ENCODE measurements around the gene MBD5.

MBD5 gene

DNA sequence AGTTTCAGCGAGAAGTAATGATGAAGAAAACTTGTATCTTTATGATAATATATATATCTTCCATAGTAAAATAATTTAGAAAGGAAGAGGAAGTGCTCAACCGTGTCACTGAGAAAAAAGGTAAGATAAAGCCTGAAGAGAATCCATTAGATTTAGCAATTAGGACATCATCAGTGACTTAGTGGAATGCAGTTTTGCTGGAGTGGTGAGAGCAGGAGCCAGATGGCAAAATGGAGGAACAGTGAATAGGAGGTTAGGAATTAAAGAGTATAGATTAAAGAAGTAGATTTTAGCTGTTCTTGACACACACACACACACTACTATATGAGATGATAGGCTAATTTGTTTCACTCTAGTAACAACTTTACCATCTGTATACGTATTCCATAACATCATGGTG, 466.5 kb downstream of the MBD5 start:
- Histone ChIP-seq H3K27ac (ENCODE audit: low read length) (no peak overlapping the region), H3K9me3 (ENCODE audit: control insufficient read depth in 2 of 2, low read length in 2 of 2) (no peaks in the 10 kb centered on the region), H3K27me3 (ENCODE audit: control insufficient read depth in 1 of 2, insufficient read depth in 2 of 2, low read length in 2 of 2) (no peaks in the 10 kb centered on the region), H3K4me1 (ENCODE audit: control insufficient read depth, insufficient read depth, low read length) (no peaks in the 10 kb centered on the region), H3K9ac (ENCODE audit: low read length in 2 of 2) (no peak overlapping the region), H3K4me3 (ENCODE audit: low read length in 2 of 2) (no peak overlapping the region), H3K36me3 (ENCODE audit: control insufficient read depth in 2 of 2, insufficient read depth in 2 of 2, low read length in 2 of 2) (peaks cover 18 to 19% of the 10 kb centered on the region in 2 donors)

DNA sequence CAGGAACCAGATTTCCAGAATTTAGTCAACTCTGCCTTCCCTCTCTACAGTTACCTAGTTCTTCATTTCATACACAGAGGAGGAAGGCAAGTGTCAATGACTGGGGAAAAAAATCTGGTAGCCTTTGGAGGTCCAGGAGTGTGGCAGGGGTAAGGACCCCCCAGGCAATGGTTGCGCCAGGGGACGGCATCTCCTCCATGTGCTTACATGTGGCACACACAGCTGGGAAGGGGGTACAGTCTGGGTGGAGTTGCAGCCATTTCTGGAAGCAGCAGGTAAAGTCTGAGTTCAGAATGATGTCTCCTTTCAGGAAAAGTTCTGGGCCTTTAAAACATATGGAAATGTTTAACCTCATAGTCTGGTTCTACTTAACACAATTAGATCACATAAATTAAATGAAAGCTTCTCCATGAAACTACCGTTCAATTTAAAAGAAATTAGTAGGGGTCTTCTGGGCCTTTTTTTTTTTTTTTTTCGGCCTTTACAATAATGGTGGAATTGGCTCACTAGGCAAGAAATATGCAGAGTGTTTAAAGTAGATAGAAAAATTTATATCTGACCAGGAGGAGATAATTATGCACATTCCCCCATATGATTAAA, 470.0 kb downstream of the MBD5 start:
- H3K4me3 ChIP-seq (ENCODE audit: low read length in 2 of 2): no peak overlapping the region
- H3K36me3 ChIP-seq (ENCODE audit: control insufficient read depth in 2 of 2, insufficient read depth in 2 of 2, low read length in 2 of 2): peaks cover 13 to 18% of the 10 kb centered on the region in 2 donors
- no peak overlapping the region for H3K9ac ChIP-seq (ENCODE audit: low read length in 2 of 2)
- no peaks in the 10 kb centered on the region for H3K4me1 ChIP-seq (ENCODE audit: control insufficient read depth, insufficient read depth, low read length)
- H3K9me3 ChIP-seq (ENCODE audit: control insufficient read depth in 2 of 2, low read length in 2 of 2): no peaks in the 10 kb centered on the region
- no peaks in the 10 kb centered on the region for H3K27me3 ChIP-seq (ENCODE audit: control insufficient read depth in 1 of 2, insufficient read depth in 2 of 2, low read length in 2 of 2)
- H3K27ac ChIP-seq (ENCODE audit: low read length): no peak overlapping the region

DNA sequence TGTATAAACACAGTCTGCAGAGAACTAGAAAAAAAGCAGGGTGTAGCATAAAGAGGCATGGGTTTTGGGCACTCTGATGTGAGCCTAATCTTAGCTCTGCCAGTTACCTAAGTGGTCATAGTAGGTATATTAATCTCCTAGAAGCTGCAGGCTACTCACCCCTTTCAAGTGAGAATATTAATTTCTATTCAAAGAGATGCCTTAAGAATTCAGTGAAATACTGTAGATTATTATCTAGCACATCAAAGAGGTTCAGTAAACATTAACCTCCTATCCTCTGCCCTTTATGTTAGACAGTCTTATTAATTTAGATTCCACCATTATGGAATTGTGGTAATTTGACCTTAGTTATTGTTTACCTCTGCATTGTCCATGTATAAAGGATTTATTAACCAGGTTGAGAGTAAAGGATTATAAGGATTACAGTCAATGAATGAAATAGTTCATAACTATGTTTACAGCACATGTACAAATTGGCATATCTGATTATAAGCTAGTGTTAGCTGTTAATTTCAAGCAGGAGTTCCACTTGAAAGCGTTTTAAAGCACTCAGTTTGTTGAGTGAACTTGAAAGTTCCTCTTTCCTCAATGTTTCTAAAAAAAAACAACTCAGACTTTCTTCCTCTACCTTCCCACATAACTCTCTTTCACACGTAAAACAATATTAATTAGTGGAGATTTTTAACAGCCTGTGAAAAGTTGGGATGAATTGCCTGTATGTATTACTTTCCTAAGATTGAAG, 473.1 kb downstream of the MBD5 start:
- Histone ChIP-seq H3K27ac (ENCODE audit: low read length) (no peak overlapping the region), H3K36me3 (ENCODE audit: control insufficient read depth in 2 of 2, insufficient read depth in 2 of 2, low read length in 2 of 2) (peaks cover 12 to 21% of the 10 kb centered on the region in 2 donors), H3K4me1 (ENCODE audit: control insufficient read depth, insufficient read depth, low read length) (no peaks in the 10 kb centered on the region), H3K4me3 (ENCODE audit: low read length in 2 of 2) (no peak overlapping the region), H3K27me3 (ENCODE audit: control insufficient read depth in 1 of 2, insufficient read depth in 2 of 2, low read length in 2 of 2) (no peaks in the 10 kb centered on the region), H3K9ac (ENCODE audit: low read length in 2 of 2) (no peak overlapping the region), H3K9me3 (ENCODE audit: control insufficient read depth in 2 of 2, low read length in 2 of 2) (no peaks in the 10 kb centered on the region)

DNA sequence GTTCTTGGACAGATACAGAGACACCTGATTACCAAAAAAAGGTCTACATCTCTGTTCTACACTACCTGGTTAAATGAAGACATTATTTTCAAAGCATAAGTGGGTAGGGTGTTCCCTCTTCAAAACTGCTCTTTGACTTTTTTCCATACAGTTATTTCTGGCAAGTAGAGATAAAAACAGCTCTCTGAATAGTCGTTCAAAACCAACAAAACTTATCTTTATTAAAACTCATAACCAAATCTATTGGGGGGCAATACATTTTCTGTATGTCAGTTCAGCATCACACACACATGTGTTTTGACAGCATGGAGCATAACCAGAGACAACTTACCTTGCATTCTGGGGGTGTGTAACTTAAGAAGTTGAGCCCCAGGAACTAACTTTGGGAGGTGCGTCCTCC, 474.7 kb downstream of the MBD5 start:
- Histone ChIP-seq H3K27ac (ENCODE audit: low read length) (no peak overlapping the region), H3K4me3 (ENCODE audit: low read length in 2 of 2) (no peak overlapping the region), H3K27me3 (ENCODE audit: control insufficient read depth in 1 of 2, insufficient read depth in 2 of 2, low read length in 2 of 2) (no peaks in the 10 kb centered on the region), H3K9ac (ENCODE audit: low read length in 2 of 2) (no peak overlapping the region), H3K36me3 (ENCODE audit: control insufficient read depth in 2 of 2, insufficient read depth in 2 of 2, low read length in 2 of 2) (peaks cover 3 to 7% of the 10 kb centered on the region in 2 donors), H3K4me1 (ENCODE audit: control insufficient read depth, insufficient read depth, low read length) (no peaks in the 10 kb centered on the region), H3K9me3 (ENCODE audit: control insufficient read depth in 2 of 2, low read length in 2 of 2) (no peaks in the 10 kb centered on the region)

DNA sequence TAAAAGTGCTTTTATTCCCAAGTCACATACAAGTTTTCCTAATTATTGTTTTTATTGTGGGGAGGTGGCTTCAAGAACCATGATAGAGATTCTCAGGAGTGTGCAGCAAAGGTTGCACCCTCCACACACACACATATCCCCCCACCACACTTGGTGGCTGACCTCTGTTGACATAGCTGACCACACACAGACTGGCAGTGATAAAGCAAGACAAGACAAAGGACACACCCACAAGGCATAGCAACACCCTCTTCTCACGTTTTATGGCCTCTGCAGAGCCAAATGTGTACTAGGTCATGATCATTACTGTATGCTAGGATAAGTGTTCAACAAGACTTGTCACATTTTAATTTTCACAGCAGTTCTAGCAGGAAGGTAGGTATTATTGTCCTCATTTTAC, 480.7 kb downstream of the MBD5 start:
- Histone ChIP-seq H3K36me3 (ENCODE audit: control insufficient read depth in 2 of 2, insufficient read depth in 2 of 2, low read length in 2 of 2) (peaks cover 0 to 10% of the 10 kb centered on the region in 2 donors), H3K9me3 (ENCODE audit: control insufficient read depth in 2 of 2, low read length in 2 of 2) (no peaks in the 10 kb centered on the region), H3K27me3 (ENCODE audit: control insufficient read depth in 1 of 2, insufficient read depth in 2 of 2, low read length in 2 of 2) (no peaks in the 10 kb centered on the region), H3K4me1 (ENCODE audit: control insufficient read depth, insufficient read depth, low read length) (no peaks in the 10 kb centered on the region), H3K27ac (ENCODE audit: low read length) (no peak overlapping the region), H3K4me3 (ENCODE audit: low read length in 2 of 2) (no peak overlapping the region), H3K9ac (ENCODE audit: low read length in 2 of 2) (no peak overlapping the region)

DNA sequence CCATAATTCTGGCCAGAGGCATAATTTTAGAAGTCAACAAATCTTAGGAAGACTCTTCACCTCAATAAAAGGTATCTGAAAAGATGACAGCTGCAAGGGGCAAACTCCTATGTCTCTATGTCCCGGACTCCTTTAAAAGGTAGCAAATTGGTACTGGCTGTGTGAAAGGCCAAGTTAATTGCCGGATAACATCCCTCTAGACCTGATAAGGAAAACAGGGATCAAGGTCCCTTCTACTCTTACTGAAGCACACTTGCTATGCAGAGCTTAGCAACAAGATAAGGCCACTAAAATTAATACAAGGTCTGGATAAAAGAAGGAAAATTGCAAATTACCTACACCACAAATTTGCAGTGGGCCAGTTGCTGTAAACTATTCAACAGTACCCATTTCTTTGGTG, 482.6 kb downstream of the MBD5 start:
- Histone ChIP-seq H3K27me3 (ENCODE audit: control insufficient read depth in 1 of 2, insufficient read depth in 2 of 2, low read length in 2 of 2) (no peaks in the 10 kb centered on the region), H3K9me3 (ENCODE audit: control insufficient read depth in 2 of 2, low read length in 2 of 2) (no peaks in the 10 kb centered on the region), H3K36me3 (ENCODE audit: control insufficient read depth in 2 of 2, insufficient read depth in 2 of 2, low read length in 2 of 2) (peaks cover 0 to 7% of the 10 kb centered on the region in 2 donors), H3K4me1 (ENCODE audit: control insufficient read depth, insufficient read depth, low read length) (no peaks in the 10 kb centered on the region), H3K4me3 (ENCODE audit: low read length in 2 of 2) (no peak overlapping the region), H3K9ac (ENCODE audit: low read length in 2 of 2) (no peak overlapping the region), H3K27ac (ENCODE audit: low read length) (no peak overlapping the region)

DNA sequence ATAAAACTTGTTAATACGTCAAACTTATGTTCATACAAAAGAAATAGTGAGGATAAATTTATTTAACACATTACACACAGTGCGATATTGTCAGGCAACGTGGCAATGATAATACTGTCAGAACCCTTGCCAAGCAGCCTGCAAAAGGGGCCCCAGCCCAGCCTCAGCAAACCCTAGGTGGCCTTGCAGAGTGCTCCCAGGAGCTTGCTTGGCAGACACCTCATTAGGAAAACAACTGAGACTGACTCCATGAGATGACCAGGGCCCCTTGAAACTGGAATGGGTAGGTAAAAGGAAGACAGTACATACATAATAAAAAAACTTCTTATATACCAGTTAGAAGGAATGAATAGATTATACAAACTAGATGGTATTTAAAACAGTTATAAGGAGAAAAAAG, 487.1 kb downstream of the MBD5 start:
- no peak overlapping the region for H3K27ac ChIP-seq (ENCODE audit: low read length)
- H3K4me3 ChIP-seq (ENCODE audit: low read length in 2 of 2): no peak overlapping the region
- H3K9me3 ChIP-seq (ENCODE audit: control insufficient read depth in 2 of 2, low read length in 2 of 2): no peaks in the 10 kb centered on the region

DNA sequence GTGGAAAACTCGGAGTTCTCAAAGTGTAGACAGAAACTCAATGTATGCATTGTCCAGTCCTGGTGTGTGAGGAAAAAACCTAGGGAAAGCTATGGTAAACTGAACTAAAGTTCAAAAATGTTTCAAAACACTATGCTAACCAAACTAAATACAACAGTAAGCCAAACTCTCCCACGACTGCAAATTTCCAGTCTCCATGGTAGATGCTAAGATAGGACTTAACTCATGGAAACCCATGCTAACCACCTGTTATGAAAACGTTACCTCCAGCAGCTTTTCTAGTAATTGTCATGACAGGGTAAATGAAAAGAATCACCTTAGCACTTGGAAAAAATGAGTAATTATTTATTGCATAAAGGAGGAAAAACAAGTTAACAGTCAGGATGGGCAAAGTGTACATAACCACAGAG, 488.0 kb downstream of the MBD5 start:
- Histone ChIP-seq H3K27me3 (ENCODE audit: control insufficient read depth in 1 of 2, insufficient read depth in 2 of 2, low read length in 2 of 2) (no peaks in the 10 kb centered on the region), H3K36me3 (ENCODE audit: control insufficient read depth in 2 of 2, insufficient read depth in 2 of 2, low read length in 2 of 2) (no peaks in the 10 kb centered on the region), H3K9ac (ENCODE audit: low read length in 2 of 2) (no peak overlapping the region), H3K4me1 (ENCODE audit: control insufficient read depth, insufficient read depth, low read length) (peaks cover 3% of the 10 kb centered on the region), H3K27ac (ENCODE audit: low read length) (no peak overlapping the region), H3K9me3 (ENCODE audit: control insufficient read depth in 2 of 2, low read length in 2 of 2) (no peaks in the 10 kb centered on the region), H3K4me3 (ENCODE audit: low read length in 2 of 2) (peak overlapping the region in 1 of 2 donors; percentile 66)

More for the DNA sequence above, 487.1 kb downstream of the MBD5 start:
- Histone ChIP-seq H3K27me3 (ENCODE audit: control insufficient read depth in 1 of 2, insufficient read depth in 2 of 2, low read length in 2 of 2) (no peaks in the 10 kb centered on the region), H3K9ac (ENCODE audit: low read length in 2 of 2) (no peak overlapping the region), H3K4me1 (ENCODE audit: control insufficient read depth, insufficient read depth, low read length) (peaks cover 3% of the 10 kb centered on the region), H3K36me3 (ENCODE audit: control insufficient read depth in 2 of 2, insufficient read depth in 2 of 2, low read length in 2 of 2) (no peaks in the 10 kb centered on the region)

DNA sequence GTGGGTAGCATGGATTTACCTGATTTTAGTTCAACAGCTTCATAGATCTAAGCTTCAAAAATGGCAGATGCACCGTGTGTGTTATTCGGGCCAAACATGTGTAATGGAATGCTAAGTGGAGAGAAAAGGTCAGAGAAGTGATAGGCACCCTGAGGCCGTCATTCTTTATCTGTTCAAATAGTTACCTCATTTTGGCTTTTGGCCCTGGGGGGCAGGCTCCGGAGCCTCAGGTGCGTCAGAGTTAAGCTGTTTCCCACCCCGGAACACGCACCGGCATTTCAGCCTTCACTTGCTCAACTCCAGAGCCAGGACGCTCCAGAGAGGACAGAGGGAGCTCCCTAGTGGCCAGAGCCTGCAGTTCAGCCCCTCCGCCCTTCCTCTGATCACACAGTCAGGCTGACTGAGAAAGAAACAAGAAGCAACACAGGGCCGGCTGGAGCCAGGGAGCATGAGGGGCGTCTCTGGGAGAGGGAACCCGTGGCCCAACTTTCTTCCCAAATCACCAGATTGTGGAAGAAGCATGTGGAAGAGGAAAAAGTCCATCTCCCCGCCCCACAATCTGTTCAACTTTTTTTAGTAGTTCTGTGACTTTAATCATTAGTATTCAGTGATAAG, 488.5 kb downstream of the MBD5 start:
- peak overlapping the region in 1 of 2 donors; percentile 66 for H3K4me3 ChIP-seq (ENCODE audit: low read length in 2 of 2)
- H3K9ac ChIP-seq (ENCODE audit: low read length in 2 of 2): no peak overlapping the region
- no peaks in the 10 kb centered on the region for H3K27me3 ChIP-seq (ENCODE audit: control insufficient read depth in 1 of 2, insufficient read depth in 2 of 2, low read length in 2 of 2)
- no peaks in the 10 kb centered on the region for H3K9me3 ChIP-seq (ENCODE audit: control insufficient read depth in 2 of 2, low read length in 2 of 2)
- H3K36me3 ChIP-seq (ENCODE audit: control insufficient read depth in 2 of 2, insufficient read depth in 2 of 2, low read length in 2 of 2): no peaks in the 10 kb centered on the region
- H3K4me1 ChIP-seq (ENCODE audit: control insufficient read depth, insufficient read depth, low read length): peaks cover 3% of the 10 kb centered on the region
- no peak overlapping the region for H3K27ac ChIP-seq (ENCODE audit: low read length)

DNA sequence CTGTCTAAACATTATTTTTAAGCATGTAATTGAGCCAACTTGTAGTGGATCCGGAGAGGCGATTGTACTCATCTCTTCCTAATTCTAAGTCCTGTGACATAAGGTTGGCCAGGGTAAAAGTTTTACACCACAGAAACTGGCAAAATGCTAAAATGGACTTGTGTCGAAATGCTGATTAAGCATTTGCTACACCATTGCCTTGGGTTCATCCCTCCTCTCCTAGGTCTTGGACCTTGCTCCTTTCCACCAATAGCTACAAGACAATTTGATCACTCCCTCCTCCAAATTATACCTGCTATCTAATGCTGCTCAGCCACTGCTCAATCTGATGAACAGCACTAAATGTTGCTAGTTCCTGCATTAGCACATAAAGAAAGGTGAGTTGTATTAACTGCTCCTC, 491.0 kb downstream of the MBD5 start:
- Histone ChIP-seq H3K27ac (ENCODE audit: low read length) (no peak overlapping the region), H3K4me3 (ENCODE audit: low read length in 2 of 2) (no peak overlapping the region), H3K9ac (ENCODE audit: low read length in 2 of 2) (no peak overlapping the region), H3K27me3 (ENCODE audit: control insufficient read depth in 1 of 2, insufficient read depth in 2 of 2, low read length in 2 of 2) (no peaks in the 10 kb centered on the region), H3K36me3 (ENCODE audit: control insufficient read depth in 2 of 2, insufficient read depth in 2 of 2, low read length in 2 of 2) (no peaks in the 10 kb centered on the region), H3K4me1 (ENCODE audit: control insufficient read depth, insufficient read depth, low read length) (peaks cover 3% of the 10 kb centered on the region), H3K9me3 (ENCODE audit: control insufficient read depth in 2 of 2, low read length in 2 of 2) (no peaks in the 10 kb centered on the region)

DNA sequence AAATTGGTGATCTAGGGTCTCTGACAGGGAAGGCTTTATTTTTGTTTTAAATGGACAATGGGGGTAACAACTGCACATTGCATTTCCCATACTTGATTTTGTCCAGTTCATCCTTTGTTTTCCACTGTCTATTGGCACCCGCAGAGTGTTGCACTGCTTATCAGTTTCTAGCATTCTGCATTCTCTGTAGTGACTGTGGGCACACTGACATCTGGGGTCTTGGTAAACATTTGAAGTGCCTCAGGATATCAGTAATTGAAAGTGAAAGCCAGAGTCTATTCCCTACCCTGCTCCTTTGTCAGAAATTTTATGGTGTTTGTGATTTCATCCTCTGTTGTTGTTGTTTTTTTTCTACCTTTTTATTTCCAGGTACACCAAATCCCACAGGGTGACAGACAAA, 491.6 kb downstream of the MBD5 start:
- Histone ChIP-seq H3K27me3 (ENCODE audit: control insufficient read depth in 1 of 2, insufficient read depth in 2 of 2, low read length in 2 of 2) (no peaks in the 10 kb centered on the region), H3K36me3 (ENCODE audit: control insufficient read depth in 2 of 2, insufficient read depth in 2 of 2, low read length in 2 of 2) (no peaks in the 10 kb centered on the region), H3K4me3 (ENCODE audit: low read length in 2 of 2) (no peak overlapping the region), H3K9ac (ENCODE audit: low read length in 2 of 2) (no peak overlapping the region), H3K9me3 (ENCODE audit: control insufficient read depth in 2 of 2, low read length in 2 of 2) (no peaks in the 10 kb centered on the region), H3K27ac (ENCODE audit: low read length) (no peak overlapping the region), H3K4me1 (ENCODE audit: control insufficient read depth, insufficient read depth, low read length) (peaks cover 3% of the 10 kb centered on the region)
